Skeletal muscle satellite cell (primary cell): ENCODE data around the gene SEMA4D.
"Not testable (repeated sequence)": the region's sequence is repeated elsewhere in the genome, so short reads cannot be mapped to it uniquely, and the experiment has no call there.

Source experiments
- H3K27me3 ChIP-seq: 2 replicates; pipeline ENCODE4 v1.7.0; 2013; ENCODE audit warnings: low read length; ENCODE audit not compliant: control insufficient read depth, insufficient read depth
- H3K36me3 ChIP-seq: 2 replicates; pipeline ENCODE4 v1.7.0; 2013; ENCODE audit warnings: mild to moderate bottlenecking, control low read depth, low read length; ENCODE audit not compliant: insufficient read depth
- H3K4me1 ChIP-seq: 2 replicates; pipeline ENCODE4 v1.7.0; 2013; ENCODE audit warnings: low read length; ENCODE audit not compliant: control insufficient read depth, insufficient read depth
- H3K4me2 ChIP-seq: 2 replicates; pipeline ENCODE4 v1.7.0; 2013; ENCODE audit warnings: mild to moderate bottlenecking, low read length
- H3K4me3 ChIP-seq: 2 replicates; pipeline ENCODE4 v1.7.0; 2013; ENCODE audit warnings: low read length
- H3K9ac ChIP-seq: 2 replicates; pipeline ENCODE4 v1.7.0; 2013; ENCODE audit warnings: mild to moderate bottlenecking, low read depth, low read length, moderate library complexity
- H3K9me3 ChIP-seq: replicated peaks from 2 replicates; pipeline ENCODE4 v1.7.0; 2013; ENCODE audit warnings: mild to moderate bottlenecking, control low read depth, low read length

SEMA4D gene

GRCh38 chr9:89479669-89480011 is 18.3 kb downstream of the SEMA4D start:
- not testable (repeated sequence) for H3K9me3 ChIP-seq, H3K9ac ChIP-seq, H3K4me1 ChIP-seq

GRCh38 chr9:89478821-89479668 is 18.9 kb downstream of the SEMA4D start:
- H3K4me2 ChIP-seq, result no peak overlapping the region
- no peaks in the 10 kb centered on the region for H3K36me3 ChIP-seq
- H3K4me3 ChIP-seq, result no peak overlapping the region
- no peaks in the 10 kb centered on the region for H3K9me3 ChIP-seq
- no peaks in the 10 kb centered on the region for H3K4me1 ChIP-seq
- H3K27me3 ChIP-seq, result peaks cover 19% of the 10 kb centered on the region
- no peak overlapping the region for H3K9ac ChIP-seq

More at GRCh38 chr9:89479669-89480011, 18.3 kb downstream of the SEMA4D start:
- H3K4me2 ChIP-seq, H3K36me3 ChIP-seq, H3K4me3 ChIP-seq: not testable (repeated sequence)
- H3K27me3 ChIP-seq, result peaks cover 19% of the 10 kb centered on the region

- Histone ChIP-seq H3K27me3 (peaks cover 15% of the 10 kb centered on the region), H3K9me3 (no peaks in the 10 kb centered on the region), H3K4me3 (no peak overlapping the region), H3K36me3 (no peaks in the 10 kb centered on the region), H3K4me1 (no peaks in the 10 kb centered on the region), H3K9ac (no peak overlapping the region), H3K4me2 (no peak overlapping the region)
These were observed 19.9 kb downstream of the SEMA4D start for GRCh38 chr9:89477811-89478630.

- Histone ChIP-seq H3K4me3 (no peak overlapping the region), H3K9me3 (no peaks in the 10 kb centered on the region), H3K4me1 (no peaks in the 10 kb centered on the region), H3K27me3 (peaks cover 9% of the 10 kb centered on the region), H3K4me2 (no peak overlapping the region), H3K36me3 (no peaks in the 10 kb centered on the region), H3K9ac (no peak overlapping the region)
These were observed 20.5 kb downstream of the SEMA4D start for GRCh38 chr9:89477384-89477783.

DNA sequence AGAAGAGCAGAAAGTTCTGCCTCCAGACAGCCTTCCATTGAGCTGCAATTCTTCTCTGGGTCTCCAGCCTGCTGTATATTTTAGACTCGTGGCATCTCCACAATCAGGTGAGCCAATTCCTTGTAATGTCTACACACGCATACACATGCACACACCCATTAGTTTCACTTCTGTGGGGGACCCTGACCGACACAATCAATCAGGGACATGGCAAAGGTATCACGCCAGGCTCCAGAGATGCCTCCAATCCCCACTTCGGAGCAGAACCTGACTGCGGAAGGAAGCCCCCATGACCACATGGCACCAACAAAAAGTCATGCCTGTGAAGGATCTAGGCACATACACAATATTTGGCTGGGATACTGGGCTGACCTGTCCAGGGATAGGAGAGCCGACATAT is 21.4 kb downstream of the SEMA4D start:
- H3K4me1 ChIP-seq, result no peaks in the 10 kb centered on the region
- H3K4me3 ChIP-seq, result no peak overlapping the region
- H3K36me3 ChIP-seq, result no peaks in the 10 kb centered on the region
- H3K27me3 ChIP-seq, result peaks cover under 1% of the 10 kb centered on the region
- no peak overlapping the region for H3K9ac ChIP-seq
- H3K4me2 ChIP-seq, result no peak overlapping the region
- no peaks in the 10 kb centered on the region for H3K9me3 ChIP-seq

- Histone ChIP-seq H3K27me3 (no peaks in the 10 kb centered on the region), H3K4me1 (no peaks in the 10 kb centered on the region), H3K4me3 (no peak overlapping the region), H3K9me3 (no peaks in the 10 kb centered on the region), H3K36me3 (no peaks in the 10 kb centered on the region), H3K4me2 (no peak overlapping the region), H3K9ac (no peak overlapping the region)
These were observed 21.9 kb downstream of the SEMA4D start for GRCh38 chr9:89475891-89476440.

- Histone ChIP-seq H3K9ac (no peak overlapping the region), H3K36me3 (no peaks in the 10 kb centered on the region), H3K27me3 (no peaks in the 10 kb centered on the region), H3K4me3 (no peak overlapping the region), H3K4me1 (no peaks in the 10 kb centered on the region), H3K4me2 (no peak overlapping the region), H3K9me3 (no peaks in the 10 kb centered on the region)
These were observed 23.0 kb downstream of the SEMA4D start for GRCh38 chr9:89474939-89475338.

GRCh38 chr9:89473762-89474469 is 24.0 kb downstream of the SEMA4D start:
- no peak overlapping the region for H3K4me2 ChIP-seq
- peaks cover 7% of the 10 kb centered on the region for H3K27me3 ChIP-seq
- no peaks in the 10 kb centered on the region for H3K36me3 ChIP-seq
- no peak overlapping the region for H3K4me3 ChIP-seq
- H3K4me1 ChIP-seq, result no peaks in the 10 kb centered on the region
- no peaks in the 10 kb centered on the region for H3K9me3 ChIP-seq
- no peak overlapping the region for H3K9ac ChIP-seq

DNA sequence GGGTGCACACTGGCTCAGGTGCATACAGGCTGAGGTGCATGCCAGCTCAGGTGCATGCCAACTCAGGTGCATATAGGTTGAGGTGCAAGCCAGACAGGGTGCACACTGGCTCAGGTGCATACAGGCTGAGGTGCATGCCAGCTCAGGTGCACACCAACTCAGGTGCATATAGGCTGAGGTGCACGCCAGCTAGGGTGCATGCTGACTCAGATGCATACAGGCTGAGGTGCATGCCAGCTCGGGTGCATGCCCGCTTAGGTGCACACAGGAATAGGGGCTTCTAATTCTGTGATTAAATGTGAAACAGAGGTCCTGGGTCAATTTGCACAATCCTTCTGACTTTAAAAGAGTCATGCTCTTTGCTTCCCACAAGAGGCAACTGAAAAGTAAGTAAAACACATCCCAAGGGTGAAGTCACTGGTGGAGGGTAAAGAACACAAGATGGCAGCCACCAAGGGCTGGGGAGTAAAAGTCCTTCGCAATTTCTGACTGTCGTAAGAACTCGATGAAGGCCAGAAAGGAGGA is 26.1 kb downstream of the SEMA4D start:
- H3K9me3 ChIP-seq, H3K27me3 ChIP-seq, H3K4me1 ChIP-seq, H3K36me3 ChIP-seq, H3K4me3 ChIP-seq, H3K9ac ChIP-seq, H3K4me2 ChIP-seq: not testable (repeated sequence)

DNA sequence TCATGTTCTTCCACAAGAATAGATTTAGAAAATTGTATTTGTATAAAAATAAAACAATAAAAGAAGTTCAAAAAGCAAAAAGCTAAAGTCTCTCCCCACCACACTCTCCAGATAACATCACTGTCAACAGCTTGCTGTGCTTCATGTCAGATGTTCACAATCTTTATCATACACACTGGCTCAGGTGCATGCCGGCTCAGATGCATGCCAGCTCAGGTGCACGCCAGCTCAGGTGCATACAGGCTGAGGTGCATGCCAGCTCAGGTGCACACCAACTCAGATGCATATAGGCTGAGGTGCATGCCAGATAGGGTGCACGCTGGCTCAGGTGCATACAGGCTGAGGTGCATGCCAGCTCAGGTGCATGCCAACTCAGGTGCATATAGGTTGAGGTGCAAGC is 26.5 kb downstream of the SEMA4D start:
- H3K36me3 ChIP-seq, result no peaks in the 10 kb centered on the region

GRCh38 chr9:89470224-89470839 is 27.6 kb downstream of the SEMA4D start:
- Histone ChIP-seq H3K4me2 (no peak overlapping the region), H3K36me3 (no peaks in the 10 kb centered on the region), H3K27me3 (peaks cover 9% of the 10 kb centered on the region), H3K4me1 (no peaks in the 10 kb centered on the region), H3K9me3 (no peaks in the 10 kb centered on the region), H3K9ac (no peak overlapping the region), H3K4me3 (no peak overlapping the region)

More for the DNA sequence above, 26.5 kb downstream of the SEMA4D start:
- no peaks in the 10 kb centered on the region for H3K4me1 ChIP-seq
- H3K27me3 ChIP-seq, result peaks cover 9% of the 10 kb centered on the region
- H3K9me3 ChIP-seq, result no peaks in the 10 kb centered on the region
- no peak overlapping the region for H3K9ac ChIP-seq
- no peak overlapping the region for H3K4me2 ChIP-seq
- no peak overlapping the region for H3K4me3 ChIP-seq
